Liver (tissue), 9 donors: ENCODE data around the gene TFCP2. TPM values are rescaled to one million over a fixed set of nuclear protein-coding genes. Genes with fewer than 3 reads are reported as not detected.

Experiments
- DNase-seq: peaks from one replicate; pipeline ENCODE4 v3.0.0-alpha.2; 2017; ENCODE audit warnings: low spot score
- H3K27ac ChIP-seq, 2 donors: one replicate each; pipeline ENCODE4 v1.7.0; 2013; ENCODE audit warnings: inconsistent platforms in 2 of 2, low read length in 2 of 2, control low read depth in 1 of 2, low read depth in 1 of 2, mild to moderate bottlenecking in 1 of 2
- H3K27me3 ChIP-seq, 4 donors: one replicate each; pipeline versions ENCODE4 v1.6.1 to v1.7.0; 2013; ENCODE audit warnings: low read length in 3 of 4, inconsistent platforms in 1 of 4, mild to moderate bottlenecking in 1 of 4, moderate library complexity in 1 of 4; ENCODE audit not compliant: control insufficient read depth in 4 of 4, insufficient read depth in 4 of 4
- H3K36me3 ChIP-seq, 4 donors: one replicate each; pipeline versions ENCODE4 v1.6.1 to v1.7.0; 2013; ENCODE audit warnings: low read length in 3 of 4, mild to moderate bottlenecking in 3 of 4, low read depth in 1 of 4, moderate library complexity in 1 of 4; ENCODE audit not compliant: control insufficient read depth in 4 of 4, insufficient read depth in 3 of 4
- H3K4me1 ChIP-seq, 4 donors: one replicate each; pipeline versions ENCODE4 v1.6.1 to v1.7.0; 2013; ENCODE audit warnings: low read length in 3 of 4, mild to moderate bottlenecking in 3 of 4, moderate library complexity in 1 of 4; ENCODE audit not compliant: control insufficient read depth in 4 of 4, insufficient read depth in 4 of 4
- H3K4me3 ChIP-seq, 3 donors: one replicate each; pipeline versions ENCODE4 v1.6.1 to v1.7.0; 2013; ENCODE audit warnings: low read length in 3 of 3, control low read depth in 1 of 3, low read depth in 1 of 3, mild to moderate bottlenecking in 1 of 3
- H3K9ac ChIP-seq, 2 donors: one replicate each; pipeline ENCODE4 v1.7.0; 2013; ENCODE audit warnings: low read length in 2 of 2, mild to moderate bottlenecking in 2 of 2, moderate library complexity in 2 of 2, control low read depth in 1 of 2, low read depth in 1 of 2
- H3K9me3 ChIP-seq, 4 donors: one replicate each; pipeline versions ENCODE4 v1.6.1 to v1.7.0; 2013; ENCODE audit warnings: low read length in 3 of 4; ENCODE audit not compliant: control insufficient read depth in 4 of 4
- ATF3 ChIP-seq: IDR thresholded peaks from 2 replicates; pipeline ENCODE4 v1.6.1; 2016; ENCODE audit warnings: antibody characterized with exemption
- CTCF ChIP-seq: fragments of 150-350 bp; IDR thresholded peaks from 2 replicates; pipeline ENCODE4 v1.5.1; 2017; ENCODE audit warnings: improper control_type of control experiment, low read depth, low read length; ENCODE audit not compliant: missing input control
- EGR1 ChIP-seq, 2 donors: IDR thresholded peaks; 2 replicates each; pipeline ENCODE4 v1.6.1; 2016 to 2018; ENCODE audit warnings: antibody characterized with exemption in 2 of 2, low read depth in 2 of 2
- FOXA1 ChIP-seq: IDR thresholded peaks from 2 replicates; pipeline ENCODE4 v1.6.1; 2016; ENCODE audit warnings: antibody characterized with exemption
- FOXA2 ChIP-seq: IDR thresholded peaks from 2 replicates; pipeline ENCODE4 v1.6.1; 2016; ENCODE audit warnings: antibody characterized with exemption
- GABPA ChIP-seq, 2 donors: IDR thresholded peaks in 1 of 2; conservative IDR thresholded peaks in 1 of 2; 2 replicates each; pipeline ENCODE4 v1.6.1; 2016; ENCODE audit warnings: antibody characterized with exemption in 2 of 2, mild to moderate bottlenecking in 1 of 2, moderate library complexity in 1 of 2
- HNF4A ChIP-seq, 2 donors: conservative IDR thresholded peaks; 2 replicates each; pipeline ENCODE4 v1.6.1; 2016; ENCODE audit warnings: antibody characterized with exemption in 2 of 2, mild to moderate bottlenecking in 2 of 2
- HNF4G ChIP-seq: IDR thresholded peaks from 2 replicates; pipeline ENCODE4 v1.6.1; 2016; ENCODE audit warnings: antibody characterized with exemption
- JUND ChIP-seq, 2 donors: IDR thresholded peaks; 2 replicates each; pipeline ENCODE4 v1.6.1; 2016; ENCODE audit warnings: antibody characterized with exemption in 2 of 2
- NR2F2 ChIP-seq: IDR thresholded peaks from 2 replicates; pipeline ENCODE4 v1.6.1; 2016; ENCODE audit warnings: antibody characterized with exemption
- RAD21 ChIP-seq, 2 donors: IDR thresholded peaks; 2 replicates each; pipeline ENCODE4 v1.6.1; 2016; ENCODE audit warnings: antibody characterized with exemption in 2 of 2, mild to moderate bottlenecking in 2 of 2
- RXRA ChIP-seq, 2 donors: IDR thresholded peaks; 2 replicates each; pipeline ENCODE4 v1.6.1; 2017 to 2018; ENCODE audit warnings: antibody characterized with exemption in 2 of 2, mild to moderate bottlenecking in 1 of 2
- SP1 ChIP-seq: IDR thresholded peaks from 2 replicates; pipeline ENCODE4 v1.6.1; 2018; ENCODE audit warnings: antibody characterized with exemption, mild to moderate bottlenecking
- TAF1 ChIP-seq: conservative IDR thresholded peaks from 2 replicates; pipeline ENCODE4 v1.6.1; 2016; ENCODE audit warnings: antibody characterized with exemption, mild to moderate bottlenecking
- YY1 ChIP-seq: IDR thresholded peaks from 2 replicates; pipeline ENCODE4 v1.6.1; 2016; ENCODE audit warnings: antibody characterized with exemption, mild to moderate bottlenecking
- ZBTB33 ChIP-seq: IDR thresholded peaks from 2 replicates; pipeline ENCODE4 v1.6.1; 2016; ENCODE audit warnings: antibody characterized with exemption
- WGBS: extraction: QIAGEN DNeasy Blood & Tissue Kit; methylation state at CpG from one replicate; pipeline ENCODE4 v1.1.7; 2013; 5-methylcytosine and 5-hydroxymethylcytosine counted together
- polyA plus RNA-seq, 2 donors: library from polyadenylated mRNA; stranded (reverse) in 1 of 2; unstranded in 1 of 2; fragments of 200-250 nt in 1 of 2; fragments of >200 nt in 1 of 2; fragmentation: Nextera tagmentation in 1 of 2; extraction: Ambion mirVana in 1 of 2; gene quantifications; one replicate each; pipeline versions ENCODE4 v1.2.1 to v1.2.3, GENCODE V29; 2013 to 2015
- total RNA-seq, 2 donors: library from RNA; depleted of rRNA; stranded (reverse); fragments of >200 nt; gene quantifications; one replicate each; pipeline ENCODE4 v1.2.3, GENCODE V29; 2014
- TF ChIP-seq, protein P1 (sequence below): IDR thresholded peaks from 2 replicates; pipeline ENCODE4 v1.6.1; 2016; ENCODE audit warnings: antibody characterized with exemption, mild to moderate bottlenecking
- TF ChIP-seq, protein P2 (sequence below): IDR thresholded peaks from 2 replicates; pipeline ENCODE4 v1.6.1; 2016; ENCODE audit warnings: antibody characterized with exemption
- donor health status: healthy.
- donor health status: healthy.
- donor health status: healthy.
- donor health status: healthy.
- donor health status: healthy.

Gene TFCP2
- total and polyA plus RNA-seq, 4 donors, result 1.6 to 8.6 (median 5.1) TPM

GRCh38 chr12:51118706-51119105 is 54.2 kb downstream of the TFCP2 start:
- H3K36me3 ChIP-seq, result peaks cover 1 to 15% (median 8%) of the 10 kb centered on the region in 4 donors
- DNase-seq, result no peak

GRCh38 chr12:51115533-51115932 is 57.4 kb downstream of the TFCP2 start:
- Histone ChIP-seq H3K27ac (no peak overlapping the region), H3K9me3 (no peaks in the 10 kb centered on the region), H3K4me1 (no peaks in the 10 kb centered on the region), H3K36me3 (peaks cover 1 to 18% (median 12%) of the 10 kb centered on the region in 4 donors), H3K4me3 (no peak overlapping the region), H3K9ac (no peak overlapping the region), H3K27me3 (no peaks in the 10 kb centered on the region)
- no peak for DNase-seq
- no peak for TF ChIP-seq RXRA (IDR thresholded peaks at IDR 0.05)
- no peak for TF ChIP-seq EGR1 (IDR thresholded peaks at IDR 0.05; ENCODE audit: low read depth in 2 of 2)
- no peak for TF ChIP-seq ZBTB33
- TF ChIP-seq SP1, result no peak
- no peak for TF ChIP-seq CTCF
- TF ChIP-seq, protein P1, sequence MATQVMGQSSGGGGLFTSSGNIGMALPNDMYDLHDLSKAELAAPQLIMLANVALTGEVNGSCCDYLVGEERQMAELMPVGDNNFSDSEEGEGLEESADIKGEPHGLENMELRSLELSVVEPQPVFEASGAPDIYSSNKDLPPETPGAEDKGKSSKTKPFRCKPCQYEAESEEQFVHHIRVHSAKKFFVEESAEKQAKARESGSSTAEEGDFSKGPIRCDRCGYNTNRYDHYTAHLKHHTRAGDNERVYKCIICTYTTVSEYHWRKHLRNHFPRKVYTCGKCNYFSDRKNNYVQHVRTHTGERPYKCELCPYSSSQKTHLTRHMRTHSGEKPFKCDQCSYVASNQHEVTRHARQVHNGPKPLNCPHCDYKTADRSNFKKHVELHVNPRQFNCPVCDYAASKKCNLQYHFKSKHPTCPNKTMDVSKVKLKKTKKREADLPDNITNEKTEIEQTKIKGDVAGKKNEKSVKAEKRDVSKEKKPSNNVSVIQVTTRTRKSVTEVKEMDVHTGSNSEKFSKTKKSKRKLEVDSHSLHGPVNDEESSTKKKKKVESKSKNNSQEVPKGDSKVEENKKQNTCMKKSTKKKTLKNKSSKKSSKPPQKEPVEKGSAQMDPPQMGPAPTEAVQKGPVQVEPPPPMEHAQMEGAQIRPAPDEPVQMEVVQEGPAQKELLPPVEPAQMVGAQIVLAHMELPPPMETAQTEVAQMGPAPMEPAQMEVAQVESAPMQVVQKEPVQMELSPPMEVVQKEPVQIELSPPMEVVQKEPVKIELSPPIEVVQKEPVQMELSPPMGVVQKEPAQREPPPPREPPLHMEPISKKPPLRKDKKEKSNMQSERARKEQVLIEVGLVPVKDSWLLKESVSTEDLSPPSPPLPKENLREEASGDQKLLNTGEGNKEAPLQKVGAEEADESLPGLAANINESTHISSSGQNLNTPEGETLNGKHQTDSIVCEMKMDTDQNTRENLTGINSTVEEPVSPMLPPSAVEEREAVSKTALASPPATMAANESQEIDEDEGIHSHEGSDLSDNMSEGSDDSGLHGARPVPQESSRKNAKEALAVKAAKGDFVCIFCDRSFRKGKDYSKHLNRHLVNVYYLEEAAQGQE, result no peak
- TF ChIP-seq YY1, result no peak
- TF ChIP-seq HNF4G, result no peak
- TF ChIP-seq, protein P2, sequence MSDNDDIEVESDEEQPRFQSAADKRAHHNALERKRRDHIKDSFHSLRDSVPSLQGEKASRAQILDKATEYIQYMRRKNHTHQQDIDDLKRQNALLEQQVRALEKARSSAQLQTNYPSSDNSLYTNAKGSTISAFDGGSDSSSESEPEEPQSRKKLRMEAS, result no peak
- no peak for TF ChIP-seq JUND (IDR thresholded peaks at IDR 0.05)
- no peak for TF ChIP-seq HNF4A (conservative IDR thresholded peaks at IDR 0.05)
- no peak for TF ChIP-seq FOXA1
- TF ChIP-seq ATF3, result no peak
- no peak for TF ChIP-seq TAF1
- TF ChIP-seq NR2F2, result no peak
- TF ChIP-seq FOXA2, result no peak
- TF ChIP-seq GABPA (IDR thresholded peaks at IDR 0.05 in 1 of 2, conservative IDR thresholded peaks at IDR 0.05 in 1 of 2), result no peak
- no peak for TF ChIP-seq RAD21 (IDR thresholded peaks at IDR 0.05)

More at GRCh38 chr12:51118706-51119105, 54.2 kb downstream of the TFCP2 start:
- Histone ChIP-seq H3K27ac (no peak overlapping the region), H3K27me3 (no peaks in the 10 kb centered on the region), H3K9me3 (no peaks in the 10 kb centered on the region), H3K4me1 (peaks cover 0 to 1% (median 0%) of the 10 kb centered on the region in 4 donors), H3K4me3 (no peak overlapping the region), H3K9ac (no peak overlapping the region)
- no peak for TF ChIP-seq ATF3
- TF ChIP-seq FOXA1, result no peak
- no peak for TF ChIP-seq JUND (IDR thresholded peaks at IDR 0.05)
- TF ChIP-seq SP1, result no peak
- TF ChIP-seq, protein P1, result no peak
- 95% methylated on average over 3 of the region's 3 CpGs for WGBS
